WTC11 (cell line): Measurements from ENCODE around the gene FUBP3. TPM values are rescaled to one million over a fixed set of nuclear protein-coding genes. Genes with fewer than 3 reads are reported as not detected.

Source experiments
- ATAC-seq: fragments of 200-7000 bp; cut with Tn5 transposase; 2 replicates; pipeline ENCODE4 v1.10.0; 2021; ENCODE audit warnings: mild to moderate bottlenecking, moderate library complexity
- CTCF ChIA-PET: fragments of 300-600 bp; sonication (Branson Sonifier 250); formaldehyde crosslinking; loops from one replicate; lab custom pipeline; 2021; ENCODE audit warnings: antibody characterized with exemption; lab: Charles Lee
- POLR2A ChIA-PET: fragments of 350-600 bp; sonication (Branson Sonifier 250); formaldehyde crosslinking; loops from one replicate; lab custom pipeline; 2021; ENCODE audit warnings: antibody characterized with exemption; lab: Charles Lee
- DNase-seq: peaks from one replicate; pipeline ENCODE4 v3.0.0; 2021; ENCODE audit warnings: low spot score
- H3K27ac Mint-ChIP-seq: 2 replicates; pipeline ENCODE4 v1.8.0; 2021; ENCODE audit warnings: mixed read lengths
- H3K27me3 Mint-ChIP-seq: 2 replicates; pipeline ENCODE4 v1.8.0; 2021; ENCODE audit warnings: low read depth, mild to moderate bottlenecking, moderate library complexity, mixed read lengths
- H3K36me3 Mint-ChIP-seq: 2 replicates; pipeline ENCODE4 v1.8.0; 2021; ENCODE audit warnings: mixed read lengths
- H3K4me1 Mint-ChIP-seq: 2 replicates; pipeline ENCODE4 v1.8.0; 2022; ENCODE audit warnings: mixed read lengths
- H3K4me3 Mint-ChIP-seq: 2 replicates; pipeline ENCODE4 v1.8.0; 2021; ENCODE audit warnings: mild to moderate bottlenecking, moderate library complexity, mixed read lengths
- H3K9me3 Mint-ChIP-seq: 2 replicates; pipeline ENCODE4 v1.8.0; 2021; ENCODE audit warnings: mixed read lengths
- CDX4 ChIP-seq: fragments of 250-450 bp; sonication (Bioruptor Pico); IDR thresholded peaks from 2 replicates; pipeline ENCODE4 v1.9.0; 2021; ENCODE audit warnings: moderate library complexity, mild to moderate bottlenecking, inconsistent platforms, borderline replicate concordance
- ESRRA ChIP-seq: sonication (generic); formaldehyde crosslinking; IDR thresholded peaks from 2 replicates; pipeline ENCODE4 v1.8.1; 2022; ENCODE audit warnings: mild to moderate bottlenecking, missing genetic modification reagents, borderline replicate concordance
- ETV6 ChIP-seq: sonication (generic); formaldehyde crosslinking; IDR thresholded peaks from 2 replicates; pipeline ENCODE4 v1.8.1; 2022; ENCODE audit warnings: mild to moderate bottlenecking, missing genetic modification reagents
- JUN ChIP-seq: sonication (generic); formaldehyde crosslinking; IDR thresholded peaks from 2 replicates; pipeline ENCODE4 v1.8.0; 2023; ENCODE audit warnings: mild to moderate bottlenecking, missing genetic modification reagents
- MXD4 ChIP-seq: fragments of 250-450 bp; sonication (Bioruptor Pico); IDR thresholded peaks from 2 replicates; pipeline ENCODE4 v1.8.0; 2021; ENCODE audit warnings: mild to moderate bottlenecking, moderate library complexity, borderline replicate concordance
- MYBL2 ChIP-seq: sonication (generic); formaldehyde crosslinking; IDR thresholded peaks from 2 replicates; pipeline ENCODE4 v1.8.1; 2023; ENCODE audit warnings: mild to moderate bottlenecking, moderate library complexity, missing genetic modification reagents
- NFATC4 ChIP-seq: fragments of 250-450 bp; sonication (Bioruptor Pico); IDR thresholded peaks from 2 replicates; pipeline ENCODE4 v1.9.0; 2021; ENCODE audit warnings: mild to moderate bottlenecking
- NR1H2 ChIP-seq: sonication (generic); formaldehyde crosslinking; IDR thresholded peaks from 2 replicates; pipeline ENCODE4 v1.9.0; 2021; ENCODE audit warnings: mild to moderate bottlenecking, moderate library complexity, missing genetic modification reagents
- NR3C1 ChIP-seq: sonication (generic); formaldehyde crosslinking; conservative IDR thresholded peaks from 2 replicates; pipeline ENCODE4 v1.8.1; 2023; ENCODE audit warnings: low read depth, mild to moderate bottlenecking, missing genetic modification reagents
- OVOL2 ChIP-seq: fragments of 250-450 bp; sonication (Bioruptor Pico); IDR thresholded peaks from 2 replicates; pipeline ENCODE4 v1.9.0; 2021; ENCODE audit warnings: mild to moderate bottlenecking, borderline replicate concordance
- RELA ChIP-seq: sonication (generic); formaldehyde crosslinking; IDR thresholded peaks from 2 replicates; pipeline ENCODE4 v1.8.1; 2022; ENCODE audit warnings: missing genetic modification reagents, mild to moderate bottlenecking, borderline replicate concordance
- SMAD3 ChIP-seq: sonication (generic); formaldehyde crosslinking; IDR thresholded peaks from 2 replicates; pipeline ENCODE4 v1.8.0; 2022; ENCODE audit warnings: missing genetic modification reagents, mild to moderate bottlenecking, borderline replicate concordance
- SMAD4 ChIP-seq: sonication (generic); formaldehyde crosslinking; IDR thresholded peaks from 2 replicates; pipeline ENCODE4 v1.8.0; 2022; ENCODE audit warnings: mild to moderate bottlenecking, missing genetic modification reagents
- USF1 ChIP-seq: sonication (generic); formaldehyde crosslinking; IDR thresholded peaks from 2 replicates; pipeline ENCODE4 v1.8.0; 2022; ENCODE audit warnings: mild to moderate bottlenecking, missing genetic modification reagents
- ZBTB21 ChIP-seq: sonication (generic); formaldehyde crosslinking; IDR thresholded peaks from 2 replicates; pipeline ENCODE4 v1.8.1; 2023; ENCODE audit warnings: mild to moderate bottlenecking, missing genetic modification reagents, borderline replicate concordance
- ZNF512 ChIP-seq: sonication (generic); formaldehyde crosslinking; IDR thresholded peaks from 2 replicates; pipeline ENCODE4 v1.8.1; 2022; ENCODE audit warnings: missing genetic modification reagents, borderline replicate concordance
- total RNA-seq: library from RNA; stranded (reverse); gene quantifications from 3 replicates; pipeline ENCODE4 v1.2.3, GENCODE V29; 2021
- TF ChIP-seq, protein P1 (sequence below): sonication (generic); formaldehyde crosslinking; IDR thresholded peaks from 2 replicates; pipeline ENCODE4 v1.8.0; 2023; ENCODE audit warnings: missing genetic modification reagents, mild to moderate bottlenecking, borderline replicate concordance
- TF ChIP-seq, protein P2 (sequence below): fragments of 250-450 bp; sonication (Bioruptor Pico); IDR thresholded peaks from 2 replicates; pipeline ENCODE4 v1.9.0; 2021; ENCODE audit warnings: mild to moderate bottlenecking, borderline replicate concordance
- TF ChIP-seq, protein P3 (sequence below): sonication (generic); formaldehyde crosslinking; conservative IDR thresholded peaks from 2 replicates; pipeline ENCODE4 v1.8.1; 2022; ENCODE audit warnings: mild to moderate bottlenecking, missing genetic modification reagents
- TF ChIP-seq, protein P4 (sequence below): sonication (generic); formaldehyde crosslinking; IDR thresholded peaks from 2 replicates; pipeline ENCODE4 v1.8.1; 2023; ENCODE audit warnings: mild to moderate bottlenecking, moderate library complexity, missing genetic modification reagents

Gene FUBP3
- total RNA-seq, 1 experiment from 2014 or later, result 83.0 TPM

GRCh38 chr9:130557077-130557468 lies 22.3 kb upstream of the FUBP3 start:
- no peaks in the 10 kb centered on the region for H3K36me3 Mint-ChIP-seq
- no peaks in the 10 kb centered on the region; the same call in 1 of the 2 replicates for H3K27me3 Mint-ChIP-seq
- no peak overlapping the region for H3K4me3 Mint-ChIP-seq
- no peaks in the 10 kb centered on the region for H3K9me3 Mint-ChIP-seq
- peaks cover 5% of the 10 kb centered on the region; the same call in 1 of the 2 replicates for H3K4me1 Mint-ChIP-seq
- no peak overlapping the region for H3K27ac Mint-ChIP-seq
- TF ChIP-seq, protein P1, sequence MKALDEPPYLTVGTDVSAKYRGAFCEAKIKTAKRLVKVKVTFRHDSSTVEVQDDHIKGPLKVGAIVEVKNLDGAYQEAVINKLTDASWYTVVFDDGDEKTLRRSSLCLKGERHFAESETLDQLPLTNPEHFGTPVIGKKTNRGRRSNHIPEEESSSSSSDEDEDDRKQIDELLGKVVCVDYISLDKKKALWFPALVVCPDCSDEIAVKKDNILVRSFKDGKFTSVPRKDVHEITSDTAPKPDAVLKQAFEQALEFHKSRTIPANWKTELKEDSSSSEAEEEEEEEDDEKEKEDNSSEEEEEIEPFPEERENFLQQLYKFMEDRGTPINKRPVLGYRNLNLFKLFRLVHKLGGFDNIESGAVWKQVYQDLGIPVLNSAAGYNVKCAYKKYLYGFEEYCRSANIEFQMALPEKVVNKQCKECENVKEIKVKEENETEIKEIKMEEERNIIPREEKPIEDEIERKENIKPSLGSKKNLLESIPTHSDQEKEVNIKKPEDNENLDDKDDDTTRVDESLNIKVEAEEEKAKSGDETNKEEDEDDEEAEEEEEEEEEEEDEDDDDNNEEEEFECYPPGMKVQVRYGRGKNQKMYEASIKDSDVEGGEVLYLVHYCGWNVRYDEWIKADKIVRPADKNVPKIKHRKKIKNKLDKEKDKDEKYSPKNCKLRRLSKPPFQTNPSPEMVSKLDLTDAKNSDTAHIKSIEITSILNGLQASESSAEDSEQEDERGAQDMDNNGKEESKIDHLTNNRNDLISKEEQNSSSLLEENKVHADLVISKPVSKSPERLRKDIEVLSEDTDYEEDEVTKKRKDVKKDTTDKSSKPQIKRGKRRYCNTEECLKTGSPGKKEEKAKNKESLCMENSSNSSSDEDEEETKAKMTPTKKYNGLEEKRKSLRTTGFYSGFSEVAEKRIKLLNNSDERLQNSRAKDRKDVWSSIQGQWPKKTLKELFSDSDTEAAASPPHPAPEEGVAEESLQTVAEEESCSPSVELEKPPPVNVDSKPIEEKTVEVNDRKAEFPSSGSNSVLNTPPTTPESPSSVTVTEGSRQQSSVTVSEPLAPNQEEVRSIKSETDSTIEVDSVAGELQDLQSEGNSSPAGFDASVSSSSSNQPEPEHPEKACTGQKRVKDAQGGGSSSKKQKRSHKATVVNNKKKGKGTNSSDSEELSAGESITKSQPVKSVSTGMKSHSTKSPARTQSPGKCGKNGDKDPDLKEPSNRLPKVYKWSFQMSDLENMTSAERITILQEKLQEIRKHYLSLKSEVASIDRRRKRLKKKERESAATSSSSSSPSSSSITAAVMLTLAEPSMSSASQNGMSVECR (CRISPR knock-in tag), result no peak
- TF ChIP-seq, protein P2, sequence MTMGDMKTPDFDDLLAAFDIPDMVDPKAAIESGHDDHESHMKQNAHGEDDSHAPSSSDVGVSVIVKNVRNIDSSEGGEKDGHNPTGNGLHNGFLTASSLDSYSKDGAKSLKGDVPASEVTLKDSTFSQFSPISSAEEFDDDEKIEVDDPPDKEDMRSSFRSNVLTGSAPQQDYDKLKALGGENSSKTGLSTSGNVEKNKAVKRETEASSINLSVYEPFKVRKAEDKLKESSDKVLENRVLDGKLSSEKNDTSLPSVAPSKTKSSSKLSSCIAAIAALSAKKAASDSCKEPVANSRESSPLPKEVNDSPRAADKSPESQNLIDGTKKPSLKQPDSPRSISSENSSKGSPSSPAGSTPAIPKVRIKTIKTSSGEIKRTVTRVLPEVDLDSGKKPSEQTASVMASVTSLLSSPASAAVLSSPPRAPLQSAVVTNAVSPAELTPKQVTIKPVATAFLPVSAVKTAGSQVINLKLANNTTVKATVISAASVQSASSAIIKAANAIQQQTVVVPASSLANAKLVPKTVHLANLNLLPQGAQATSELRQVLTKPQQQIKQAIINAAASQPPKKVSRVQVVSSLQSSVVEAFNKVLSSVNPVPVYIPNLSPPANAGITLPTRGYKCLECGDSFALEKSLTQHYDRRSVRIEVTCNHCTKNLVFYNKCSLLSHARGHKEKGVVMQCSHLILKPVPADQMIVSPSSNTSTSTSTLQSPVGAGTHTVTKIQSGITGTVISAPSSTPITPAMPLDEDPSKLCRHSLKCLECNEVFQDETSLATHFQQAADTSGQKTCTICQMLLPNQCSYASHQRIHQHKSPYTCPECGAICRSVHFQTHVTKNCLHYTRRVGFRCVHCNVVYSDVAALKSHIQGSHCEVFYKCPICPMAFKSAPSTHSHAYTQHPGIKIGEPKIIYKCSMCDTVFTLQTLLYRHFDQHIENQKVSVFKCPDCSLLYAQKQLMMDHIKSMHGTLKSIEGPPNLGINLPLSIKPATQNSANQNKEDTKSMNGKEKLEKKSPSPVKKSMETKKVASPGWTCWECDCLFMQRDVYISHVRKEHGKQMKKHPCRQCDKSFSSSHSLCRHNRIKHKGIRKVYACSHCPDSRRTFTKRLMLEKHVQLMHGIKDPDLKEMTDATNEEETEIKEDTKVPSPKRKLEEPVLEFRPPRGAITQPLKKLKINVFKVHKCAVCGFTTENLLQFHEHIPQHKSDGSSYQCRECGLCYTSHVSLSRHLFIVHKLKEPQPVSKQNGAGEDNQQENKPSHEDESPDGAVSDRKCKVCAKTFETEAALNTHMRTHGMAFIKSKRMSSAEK (CRISPR knock-in tag), result no peak
- TF ChIP-seq, protein P3, sequence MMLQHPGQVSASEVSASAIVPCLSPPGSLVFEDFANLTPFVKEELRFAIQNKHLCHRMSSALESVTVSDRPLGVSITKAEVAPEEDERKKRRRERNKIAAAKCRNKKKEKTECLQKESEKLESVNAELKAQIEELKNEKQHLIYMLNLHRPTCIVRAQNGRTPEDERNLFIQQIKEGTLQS (CRISPR knock-in tag), result no peak
- TF ChIP-seq MXD4 (CRISPR knock-in tag) (no peak), ESRRA (CRISPR knock-in tag) (no peak), JUN (CRISPR knock-in tag) (no peak), NFATC4 (no peak), MYBL2 (CRISPR knock-in tag) (no peak), SMAD3 (CRISPR knock-in tag) (no peak), SMAD4 (CRISPR knock-in tag) (no peak), NR3C1 (no peak)
- TF ChIP-seq, protein P4, sequence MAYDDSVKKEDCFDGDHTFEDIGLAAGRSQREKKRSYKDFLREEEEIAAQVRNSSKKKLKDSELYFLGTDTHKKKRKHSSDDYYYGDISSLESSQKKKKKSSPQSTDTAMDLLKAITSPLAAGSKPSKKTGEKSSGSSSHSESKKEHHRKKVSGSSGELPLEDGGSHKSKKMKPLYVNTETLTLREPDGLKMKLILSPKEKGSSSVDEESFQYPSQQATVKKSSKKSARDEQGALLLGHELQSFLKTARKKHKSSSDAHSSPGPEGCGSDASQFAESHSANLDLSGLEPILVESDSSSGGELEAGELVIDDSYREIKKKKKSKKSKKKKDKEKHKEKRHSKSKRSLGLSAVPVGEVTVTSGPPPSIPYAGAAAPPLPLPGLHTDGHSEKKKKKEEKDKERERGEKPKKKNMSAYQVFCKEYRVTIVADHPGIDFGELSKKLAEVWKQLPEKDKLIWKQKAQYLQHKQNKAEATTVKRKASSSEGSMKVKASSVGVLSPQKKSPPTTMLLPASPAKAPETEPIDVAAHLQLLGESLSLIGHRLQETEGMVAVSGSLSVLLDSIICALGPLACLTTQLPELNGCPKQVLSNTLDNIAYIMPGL (CRISPR knock-in tag), result no peak
- CTCF ChIA-PET, result interaction anchor here (0.8 kb wide), 1 partner anchor 9 kb away, joined by 3 read pairs; no protein-coding TSS in a partner anchor
- POLR2A ChIA-PET, result no interaction called here
- ATAC-seq (no peak), DNase-seq (no peak)

- Mint-ChIP-seq H3K27ac (no peak overlapping the region), H3K9me3 (no peaks in the 10 kb centered on the region), H3K27me3 (no peaks in the 10 kb centered on the region), H3K4me1 (peaks cover 2% of the 10 kb centered on the region; the same call in 1 of the 2 replicates), H3K4me3 (no peak overlapping the region), H3K36me3 (no peaks in the 10 kb centered on the region)
- POLR2A ChIA-PET, result interaction anchor here (0.6 kb wide), 1 partner anchor 447 kb away, joined by 15 read pairs; no protein-coding TSS in a partner anchor
- ATAC-seq, result no peak
- CTCF ChIA-PET, result interaction anchor here (1.3 kb wide), 1 partner anchor 123 kb away, joined by 4 read pairs; no protein-coding TSS in a partner anchor
- no peak for TF ChIP-seq NR1H2 (CRISPR knock-in tag)
- TF ChIP-seq RELA (CRISPR knock-in tag), result no peak
- no peak for TF ChIP-seq ZBTB21 (CRISPR knock-in tag)
- no peak for TF ChIP-seq USF1
- TF ChIP-seq JUN (CRISPR knock-in tag), result no peak
- TF ChIP-seq ETV6 (CRISPR knock-in tag), result no peak
- TF ChIP-seq ESRRA (CRISPR knock-in tag), result no peak
- no peak for TF ChIP-seq OVOL2
- no peak for TF ChIP-seq ZNF512 (CRISPR knock-in tag)
- no peak for TF ChIP-seq CDX4 (CRISPR knock-in tag)
- DNase-seq, result no peak
Observed at GRCh38 chr9:130561056-130561455, 18.3 kb upstream of the FUBP3 start.
